22Rv1 (cell line): Measurements from ENCODE around the gene QSOX1.

Experiments
- ZFX ChIP-seq: fragments of 450-650 bp; IDR thresholded peaks from 2 replicates; pipeline ENCODE4 v1.6.1; 2017; ENCODE audit warnings: antibody characterized with exemption, borderline replicate concordance
- TF ChIP-seq, protein P1 (sequence below): fragments of 450-650 bp; IDR thresholded peaks from 2 replicates; pipeline ENCODE4 v1.5.1; 2017; ENCODE audit warnings: mild to moderate bottlenecking

DNA sequence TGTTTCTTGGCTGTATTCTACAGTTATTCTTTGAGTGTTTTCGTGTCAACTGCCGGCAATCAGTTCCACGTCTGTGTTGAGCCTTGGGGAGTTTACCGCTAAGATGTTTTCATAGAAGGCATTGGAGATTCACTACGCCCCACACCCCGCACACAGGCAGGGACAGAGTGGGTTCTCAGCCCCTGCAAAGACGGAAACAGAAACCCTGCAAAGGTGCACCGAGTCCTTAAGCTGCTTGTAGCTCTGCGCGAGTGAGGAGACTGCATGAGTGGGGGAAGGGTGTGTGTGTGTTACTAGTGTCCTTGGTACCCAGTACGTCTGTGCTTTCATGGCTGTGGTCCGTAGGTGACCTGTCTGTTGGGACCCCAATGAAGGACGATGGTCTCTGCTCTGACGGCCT, 77.3 kb downstream of the QSOX1 start:
- TF ChIP-seq, protein P1, sequence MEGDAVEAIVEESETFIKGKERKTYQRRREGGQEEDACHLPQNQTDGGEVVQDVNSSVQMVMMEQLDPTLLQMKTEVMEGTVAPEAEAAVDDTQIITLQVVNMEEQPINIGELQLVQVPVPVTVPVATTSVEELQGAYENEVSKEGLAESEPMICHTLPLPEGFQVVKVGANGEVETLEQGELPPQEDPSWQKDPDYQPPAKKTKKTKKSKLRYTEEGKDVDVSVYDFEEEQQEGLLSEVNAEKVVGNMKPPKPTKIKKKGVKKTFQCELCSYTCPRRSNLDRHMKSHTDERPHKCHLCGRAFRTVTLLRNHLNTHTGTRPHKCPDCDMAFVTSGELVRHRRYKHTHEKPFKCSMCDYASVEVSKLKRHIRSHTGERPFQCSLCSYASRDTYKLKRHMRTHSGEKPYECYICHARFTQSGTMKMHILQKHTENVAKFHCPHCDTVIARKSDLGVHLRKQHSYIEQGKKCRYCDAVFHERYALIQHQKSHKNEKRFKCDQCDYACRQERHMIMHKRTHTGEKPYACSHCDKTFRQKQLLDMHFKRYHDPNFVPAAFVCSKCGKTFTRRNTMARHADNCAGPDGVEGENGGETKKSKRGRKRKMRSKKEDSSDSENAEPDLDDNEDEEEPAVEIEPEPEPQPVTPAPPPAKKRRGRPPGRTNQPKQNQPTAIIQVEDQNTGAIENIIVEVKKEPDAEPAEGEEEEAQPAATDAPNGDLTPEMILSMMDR, result no peak
- TF ChIP-seq ZFX, result no peak
